Stimulated activated CD4-positive, alpha-beta T cell treated with anti-CD3 and anti-CD28 coated beads, Interleukin-2, amount 100 ng/mL, for 48 hours (primary cell): ENCODE measurements around the gene LEFTY1.
A peak's percentile ranks its signal among the peaks of the same experiment; 100 is the strongest.
"Not testable (repeated sequence)": the region's sequence is repeated elsewhere in the genome, so short reads cannot be mapped to it uniquely, and the experiment has no call there.

Source experiments
- DNase-seq, 2 donors: peaks; one replicate each; pipeline ENCODE4 v3.0.0-alpha.2; 2020

LEFTY1 gene

DNA sequence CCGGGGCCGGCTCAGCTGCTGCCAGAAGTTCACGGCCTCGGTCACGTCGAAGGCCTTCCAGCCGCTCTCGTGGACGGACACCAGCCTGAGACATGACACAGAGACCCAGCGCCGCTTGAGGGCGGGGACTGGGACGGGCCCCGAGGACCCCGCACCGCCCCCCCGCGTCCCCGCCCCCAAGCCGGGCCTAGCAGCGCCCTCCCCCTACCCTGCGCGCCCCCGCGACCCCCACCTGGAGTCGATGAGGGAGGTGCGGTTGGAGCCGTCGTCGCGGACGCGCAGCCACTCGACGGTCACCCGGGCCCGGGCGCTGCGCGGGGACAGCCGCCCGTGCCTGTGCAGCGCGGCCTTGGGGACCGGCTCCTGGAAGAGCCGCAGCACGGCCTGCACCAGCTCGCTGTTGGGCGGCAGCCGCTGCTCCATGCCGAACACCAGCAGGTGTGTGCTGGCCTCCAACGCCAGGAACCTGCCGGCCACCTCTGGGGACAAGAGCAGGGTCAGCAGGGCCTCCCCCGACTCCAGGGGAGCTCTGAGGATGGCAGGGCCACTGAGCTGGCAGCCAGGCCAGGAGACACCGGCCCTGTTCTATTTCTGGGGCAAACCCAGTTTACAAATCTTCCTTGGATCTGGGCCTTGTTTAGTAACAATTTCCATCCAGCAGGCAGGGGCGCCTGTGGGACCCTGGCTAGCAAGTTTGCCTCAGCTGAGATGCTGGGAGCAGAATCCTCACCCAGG lies 1.2 kb downstream of the LEFTY1 start:
- DNase-seq: not testable (repeated sequence)

GRCh38 chr1:225887030-225887314 lies 2.0 kb downstream of the LEFTY1 start:
- DNase-seq: no peak

DNA sequence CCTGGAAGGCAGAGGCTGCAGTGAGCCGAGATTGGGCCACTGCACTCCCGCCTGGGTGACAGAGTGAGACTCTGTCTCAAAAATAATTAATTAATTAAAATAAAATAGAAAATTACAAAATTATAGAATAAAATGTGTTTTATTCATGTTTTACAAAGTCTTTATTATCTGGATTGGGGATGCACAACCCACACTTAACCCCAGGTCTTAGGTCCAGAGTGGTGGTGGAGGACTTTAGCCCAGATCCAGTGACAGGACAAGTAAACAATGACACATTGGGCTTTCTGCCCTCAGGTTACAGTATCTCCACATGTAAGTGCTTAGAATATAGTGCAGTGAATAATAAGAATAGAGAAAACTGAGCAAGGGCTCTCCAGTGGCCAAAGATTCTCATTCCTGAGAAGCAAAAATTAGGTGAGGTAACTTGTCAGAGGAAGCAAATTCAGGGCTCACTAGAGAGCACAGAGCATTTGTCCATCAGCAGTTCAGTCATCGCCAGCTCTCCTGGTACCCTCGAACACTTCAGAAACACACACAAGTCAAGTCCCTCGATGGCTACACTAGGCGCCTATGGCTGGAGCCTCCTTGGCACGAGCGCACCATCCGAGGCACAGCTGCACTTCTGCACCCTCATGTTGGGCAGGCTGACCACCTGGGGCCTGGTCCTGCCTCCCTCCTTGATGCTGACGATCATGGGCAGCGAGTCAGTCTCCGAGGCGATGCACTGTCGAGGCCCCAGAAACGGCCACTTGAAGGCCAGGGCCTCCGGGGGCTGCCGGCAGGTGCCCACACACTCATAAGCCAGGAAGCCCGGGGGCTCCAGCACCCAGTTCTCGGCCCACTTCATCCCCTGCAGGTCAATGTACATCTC lies 2.6 kb downstream of the LEFTY1 start:
- DNase-seq: no peak

DNA sequence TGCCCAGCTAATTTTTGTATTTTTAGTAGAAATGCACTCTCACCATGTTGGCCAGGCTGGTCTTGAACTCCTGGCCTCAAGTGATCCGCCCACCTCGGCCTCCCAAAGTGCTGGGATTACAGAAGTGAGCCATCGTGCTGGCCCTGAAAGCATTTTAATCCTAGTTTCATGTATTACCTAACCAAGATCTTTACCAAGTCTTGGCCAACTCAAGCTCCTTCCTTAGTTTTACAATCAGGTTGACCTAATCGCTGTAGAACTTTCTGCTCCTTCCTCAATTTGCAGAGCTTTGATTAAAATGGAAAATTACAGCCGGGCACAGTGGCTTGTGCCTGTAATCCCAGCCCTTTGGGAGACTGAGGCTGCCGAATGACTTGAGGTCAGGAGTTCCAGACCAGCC lies 3.6 kb downstream of the LEFTY1 start:
- DNase-seq: no peak

DNA sequence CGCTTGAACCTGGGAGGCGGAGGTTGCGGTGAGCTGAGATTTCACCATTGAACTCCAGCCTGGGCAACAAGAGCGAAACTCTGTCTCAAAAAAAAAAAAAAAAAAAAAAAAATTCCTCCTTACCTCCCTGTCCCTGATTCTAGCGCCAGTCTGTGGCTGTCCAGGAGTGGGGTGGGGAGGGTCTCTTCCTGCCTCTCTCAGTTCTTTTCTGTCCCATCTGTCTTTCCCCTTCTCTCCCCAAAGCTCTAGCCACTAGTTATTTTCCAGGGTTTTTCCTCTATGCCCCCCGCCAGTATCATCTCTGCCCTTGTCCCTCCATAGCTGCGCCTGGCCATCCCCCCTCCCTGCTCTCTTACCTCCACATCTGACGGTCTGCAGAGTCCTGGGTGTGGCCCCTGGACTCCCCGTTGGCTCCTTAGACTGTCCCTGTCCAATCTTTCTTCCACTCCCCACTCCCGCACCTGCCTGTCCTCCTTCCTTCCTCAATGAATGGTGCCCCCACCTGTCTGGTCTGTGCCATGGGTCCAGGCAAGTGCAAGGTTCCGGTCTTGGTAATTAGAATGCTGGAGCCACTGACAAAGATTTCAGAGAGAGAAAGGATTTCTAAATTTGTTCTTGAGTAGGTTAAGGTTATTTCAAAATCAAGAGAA lies 5.2 kb downstream of the LEFTY1 start:
- DNase-seq: no peak

GRCh38 chr1:225882694-225883615 lies 6.0 kb downstream of the LEFTY1 start:
- DNase-seq: peak; percentile 30 to 32

DNA sequence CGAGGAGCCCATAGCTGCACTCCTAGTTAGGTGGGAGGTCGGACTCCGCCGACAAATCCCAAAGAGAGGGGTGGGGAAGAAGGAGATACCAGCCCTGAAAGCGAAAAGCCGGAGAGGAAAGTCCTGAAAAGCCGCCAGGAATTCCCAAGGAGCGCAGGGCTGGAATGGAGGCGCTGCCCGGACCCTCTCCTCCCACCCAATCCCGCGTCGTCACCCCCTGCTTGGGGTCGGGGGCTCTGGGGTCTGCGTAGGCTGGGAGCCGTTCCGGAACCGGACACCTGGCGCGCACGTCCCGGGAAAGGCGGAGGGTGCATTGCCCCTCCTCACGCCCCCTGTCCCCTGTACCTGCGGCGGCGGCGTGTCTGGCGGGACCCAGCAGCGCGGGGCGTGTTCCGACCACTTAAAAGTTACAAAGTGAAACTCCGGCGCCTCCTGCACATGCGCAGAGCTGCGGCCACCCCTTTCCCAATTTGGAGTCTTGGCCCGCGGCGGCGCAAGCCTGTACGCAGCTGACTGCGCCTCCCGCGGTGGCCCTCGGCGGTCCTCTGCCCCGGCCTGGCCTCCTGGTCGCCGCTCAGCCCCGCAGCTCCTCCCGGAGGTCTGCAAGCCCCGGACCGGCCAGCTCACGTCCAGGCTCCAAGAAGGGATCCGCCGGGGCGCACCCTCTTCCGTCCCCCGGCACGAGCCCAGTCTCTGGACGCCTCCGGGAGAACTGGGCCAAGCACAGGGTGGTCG lies 6.8 kb downstream of the LEFTY1 start, which contains the start of gene TMEM63A:
TMEM63A (minus strand) TSS at position 422 of the 735 bp plus-strand sequence. CDS start 4,800 bp downstream, outside the sequence.
- peak; percentile 79 to 80 for DNase-seq

GRCh38 chr1:225881081-225881958 lies 7.6 kb downstream of the LEFTY1 start:
- peak in 1 of 2 donors; percentile 43 for DNase-seq

GRCh38 chr1:225880636-225881035 lies 8.3 kb downstream of the LEFTY1 start:
- no peak for DNase-seq

DNA sequence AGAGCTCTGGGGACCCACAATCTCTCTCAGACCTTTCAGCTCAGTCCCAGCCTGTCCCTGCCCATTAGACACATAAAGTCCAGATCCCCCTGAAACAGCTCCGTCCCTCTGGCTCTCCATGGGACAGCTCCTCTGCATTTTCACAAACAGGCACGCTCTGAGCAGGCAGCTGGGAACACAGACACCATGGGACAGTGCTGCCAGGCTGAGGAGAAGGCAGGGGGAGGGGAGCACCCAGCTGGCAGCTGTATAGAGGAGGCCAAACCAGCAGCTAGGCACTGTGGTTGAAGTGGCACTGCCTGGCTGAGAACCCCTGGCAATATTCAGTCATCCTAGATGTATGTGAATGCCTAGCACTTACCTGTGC lies 8.7 kb downstream of the LEFTY1 start:
- no peak for DNase-seq

- no peak for DNase-seq
Observed at GRCh38 chr1:225879521-225880221, 9.3 kb downstream of the LEFTY1 start.

DNA sequence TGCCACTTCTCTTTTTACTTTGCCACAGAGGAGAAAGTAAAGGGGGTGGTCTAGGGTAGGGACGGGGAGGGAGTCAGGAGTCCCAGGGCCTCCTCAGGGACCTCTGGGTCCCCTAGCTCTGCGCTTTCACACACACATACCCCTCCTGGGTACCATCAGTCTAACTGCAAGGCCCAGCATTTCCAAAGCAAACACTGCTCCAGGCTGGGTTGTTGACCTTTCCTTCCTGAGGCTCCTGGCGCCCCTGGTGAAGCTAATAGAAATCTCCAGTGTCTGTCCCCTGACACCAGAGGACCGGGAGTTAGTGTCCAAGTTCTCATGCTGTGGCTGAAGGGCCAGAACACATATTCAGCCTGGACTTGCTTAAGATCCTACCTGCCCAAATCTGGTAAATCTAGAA lies 10.7 kb downstream of the LEFTY1 start:
- DNase-seq: no peak

- DNase-seq: no peak
Observed at GRCh38 chr1:225877580-225877979, 11.4 kb downstream of the LEFTY1 start.

DNA sequence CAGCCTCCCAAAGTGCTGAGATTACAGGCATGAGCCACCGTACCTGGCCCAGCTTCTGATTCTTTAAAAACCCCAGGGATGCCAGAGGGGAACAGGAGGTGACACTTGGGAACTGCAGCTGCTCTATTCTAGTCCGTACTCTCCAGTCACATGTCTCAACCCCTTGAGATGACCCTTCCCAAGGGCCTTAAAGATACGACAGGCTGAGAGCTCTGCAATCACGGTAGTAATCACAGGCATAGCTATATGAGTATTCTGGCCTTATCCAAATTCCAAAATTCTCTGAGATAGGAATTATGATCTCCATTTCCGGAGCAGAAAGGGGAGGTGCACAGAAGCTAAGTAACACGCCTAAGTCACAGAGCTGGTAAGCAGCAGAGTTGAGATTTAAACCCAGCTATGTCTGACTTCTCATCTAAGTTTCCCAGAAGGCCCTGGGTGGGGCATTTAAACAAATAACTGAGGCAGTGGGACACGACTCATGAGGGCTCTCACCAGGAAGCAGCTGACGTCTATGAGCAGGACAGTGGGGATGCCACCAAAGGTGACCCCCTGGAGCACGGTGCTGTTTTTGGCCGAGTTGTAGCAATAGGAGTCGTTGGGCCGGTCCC lies 11.9 kb downstream of the LEFTY1 start:
- DNase-seq: no peak

DNA sequence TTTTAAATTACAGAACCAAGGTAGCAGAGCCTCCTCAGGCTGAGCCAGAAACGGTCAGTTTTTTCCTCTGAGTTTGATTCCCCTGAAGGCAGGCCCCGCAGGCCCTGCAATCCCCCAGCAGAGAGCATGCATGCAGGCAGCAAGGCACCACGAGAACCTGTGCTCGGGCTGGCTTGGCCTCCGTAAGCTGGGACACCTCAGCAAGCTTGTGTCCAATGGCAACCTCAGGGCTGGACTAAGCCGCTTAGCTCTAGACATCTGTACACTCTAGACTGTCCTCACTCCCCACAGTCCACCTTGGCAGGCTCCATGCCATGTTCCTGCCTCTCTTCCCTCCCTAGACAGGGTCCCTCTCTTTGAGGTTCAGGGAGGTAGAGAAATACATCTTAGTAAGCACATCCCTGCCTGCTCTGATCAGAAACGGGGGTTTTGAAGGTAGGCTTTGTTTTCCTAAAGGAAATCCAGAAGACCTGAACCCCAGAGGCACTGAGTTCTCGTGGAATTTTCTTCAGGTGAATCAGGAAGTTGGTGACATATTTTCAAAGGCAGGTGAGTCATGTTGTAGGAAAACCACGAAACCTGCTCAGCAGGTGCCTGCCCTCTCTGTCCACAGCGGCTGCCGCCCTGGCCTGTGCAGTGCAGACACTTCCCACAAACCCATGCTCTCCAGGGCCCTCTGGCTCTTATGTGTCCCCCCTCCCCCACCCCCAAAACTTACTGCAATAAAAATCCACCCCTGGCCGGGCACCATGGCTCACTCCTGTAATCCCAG lies 13.7 kb downstream of the LEFTY1 start:
- DNase-seq: no peak

- DNase-seq: no peak
Observed at GRCh38 chr1:225874431-225874830, 14.5 kb downstream of the LEFTY1 start.

GRCh38 chr1:225873281-225873850 lies 15.6 kb downstream of the LEFTY1 start:
- no peak for DNase-seq

DNA sequence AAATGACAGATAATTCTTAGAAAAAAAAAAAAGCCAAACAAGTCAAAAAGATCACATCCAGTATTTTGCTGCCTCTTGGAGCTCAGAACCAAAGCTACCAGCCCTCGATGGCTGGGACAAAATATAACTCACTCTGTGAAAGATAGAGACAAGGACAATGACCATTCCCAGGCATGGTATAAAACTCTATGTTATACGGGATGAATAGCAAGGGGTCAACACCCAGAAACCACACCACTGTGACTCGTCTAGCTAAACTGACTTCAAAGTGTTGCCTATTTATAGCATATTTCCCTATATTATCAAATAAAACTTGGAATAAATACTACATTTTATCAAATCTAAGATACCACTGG lies 16.9 kb downstream of the LEFTY1 start:
- DNase-seq: no peak
